SIG-M5 treated with dmso at 0.1 percent for 504 hours (cell line): ENCODE measurements around the gene COBLL1.

ENCODE experiments used
- DNase-seq: peaks from one replicate; lab custom pipeline; 2025; ENCODE audit not compliant: unreplicated experiment; lab: John Stamatoyannopoulos, UW

COBLL1 gene

GRCh38 chr2:164644036-164644700 lies 197.5 kb downstream of the COBLL1 start:
- no peak for DNase-seq

- DNase-seq: no peak
Measured at GRCh38 chr2:164642946-164643555, 198.6 kb downstream of the COBLL1 start.

- no peak for DNase-seq
Measured at GRCh38 chr2:164642268-164642667, 199.4 kb downstream of the COBLL1 start.
